Measurements from ENCODE around the gene HIBADH.
"Not testable (repeated sequence)": the region's sequence is repeated elsewhere in the genome, so short reads cannot be mapped to it uniquely, and the experiment has no call there.

HIBADH gene

GRCh38 chr7:27515933-27516332, 146.8 kb downstream of the HIBADH start:
- no peaks in the 10 kb centered on the region for H3K9me3 Mint-ChIP-seq
- H3K36me3 Mint-ChIP-seq (ENCODE audit: low read depth), result no peaks in the 10 kb centered on the region
- no peak overlapping the region for H3K4me3 Mint-ChIP-seq
- H3K27ac Mint-ChIP-seq, result no peak overlapping the region
- no peak for DNase-seq
- H3K4me1 Mint-ChIP-seq (ENCODE audit: low read depth), result peaks cover 2% of the 10 kb centered on the region
- no peaks in the 10 kb centered on the region for H3K27me3 Mint-ChIP-seq

- Mint-ChIP-seq H3K9me3 (no peaks in the 10 kb centered on the region), H3K27me3 (no peaks in the 10 kb centered on the region), H3K4me3 (no peak overlapping the region), H3K36me3 (ENCODE audit: low read depth) (no peaks in the 10 kb centered on the region), H3K27ac (no peak overlapping the region), H3K4me1 (ENCODE audit: low read depth) (peaks cover 2% of the 10 kb centered on the region)
- DNase-seq, result no peak
Measured at GRCh38 chr7:27514861-27515260, 147.8 kb downstream of the HIBADH start.

GRCh38 chr7:27513885-27514284, 148.8 kb downstream of the HIBADH start:
- H3K27me3 Mint-ChIP-seq, result no peaks in the 10 kb centered on the region
- H3K4me1 Mint-ChIP-seq (ENCODE audit: low read depth), result peaks cover 2% of the 10 kb centered on the region
- no peak overlapping the region for H3K4me3 Mint-ChIP-seq
- H3K9me3 Mint-ChIP-seq, result no peaks in the 10 kb centered on the region
- no peak overlapping the region for H3K27ac Mint-ChIP-seq
- no peaks in the 10 kb centered on the region for H3K36me3 Mint-ChIP-seq (ENCODE audit: low read depth)
- DNase-seq, result no peak

- not testable (repeated sequence) for H3K36me3 Mint-ChIP-seq (ENCODE audit: low read depth); H3K9me3 Mint-ChIP-seq; H3K27ac Mint-ChIP-seq; H3K4me3 Mint-ChIP-seq; H3K27me3 Mint-ChIP-seq; H3K4me1 Mint-ChIP-seq (ENCODE audit: low read depth); DNase-seq
Measured at GRCh38 chr7:27511370-27511769, 151.3 kb downstream of the HIBADH start.

- no peak overlapping the region for H3K4me3 Mint-ChIP-seq
- H3K27ac Mint-ChIP-seq, result no peak overlapping the region
- H3K36me3 Mint-ChIP-seq (ENCODE audit: low read depth), result no peaks in the 10 kb centered on the region
Measured at GRCh38 chr7:27510541-27510940, 152.1 kb downstream of the HIBADH start.

GRCh38 chr7:27501879-27502278, 160.8 kb downstream of the HIBADH start:
- H3K4me3 Mint-ChIP-seq; DNase-seq; H3K27ac Mint-ChIP-seq; H3K27me3 Mint-ChIP-seq; H3K36me3 Mint-ChIP-seq (ENCODE audit: low read depth); H3K4me1 Mint-ChIP-seq (ENCODE audit: low read depth); H3K9me3 Mint-ChIP-seq: not testable (repeated sequence)

More at GRCh38 chr7:27510541-27510940, 152.1 kb downstream of the HIBADH start:
- Mint-ChIP-seq H3K4me1 (ENCODE audit: low read depth) (no peaks in the 10 kb centered on the region), H3K27me3 (no peaks in the 10 kb centered on the region), H3K9me3 (peaks cover 3% of the 10 kb centered on the region)
- DNase-seq, result no peak

- no peaks in the 10 kb centered on the region for H3K9me3 Mint-ChIP-seq
- H3K4me1 Mint-ChIP-seq (ENCODE audit: low read depth), result no peaks in the 10 kb centered on the region
- no peaks in the 10 kb centered on the region for H3K36me3 Mint-ChIP-seq (ENCODE audit: low read depth)
- H3K4me3 Mint-ChIP-seq, result no peak overlapping the region
- H3K27me3 Mint-ChIP-seq, result no peaks in the 10 kb centered on the region
- no peak for DNase-seq
- H3K27ac Mint-ChIP-seq, result no peak overlapping the region
Measured at GRCh38 chr7:27501001-27501400, 161.7 kb downstream of the HIBADH start.

- H3K27ac Mint-ChIP-seq, result no peak overlapping the region
- peaks cover 6% of the 10 kb centered on the region for H3K27me3 Mint-ChIP-seq
- H3K36me3 Mint-ChIP-seq (ENCODE audit: low read depth), result no peaks in the 10 kb centered on the region
- H3K4me1 Mint-ChIP-seq (ENCODE audit: low read depth), result no peaks in the 10 kb centered on the region
- H3K4me3 Mint-ChIP-seq, result no peak overlapping the region
- DNase-seq, result no peak
- peaks cover 2% of the 10 kb centered on the region for H3K9me3 Mint-ChIP-seq
Measured at GRCh38 chr7:27492224-27492623, 170.5 kb downstream of the HIBADH start.

GRCh38 chr7:27491534-27491933, 171.1 kb downstream of the HIBADH start:
- no peaks in the 10 kb centered on the region for H3K4me1 Mint-ChIP-seq (ENCODE audit: low read depth)
- H3K27ac Mint-ChIP-seq, result no peak overlapping the region
- H3K27me3 Mint-ChIP-seq, result peaks cover 6% of the 10 kb centered on the region
- H3K4me3 Mint-ChIP-seq, result no peak overlapping the region
- H3K9me3 Mint-ChIP-seq, result peaks cover 2% of the 10 kb centered on the region
- H3K36me3 Mint-ChIP-seq (ENCODE audit: low read depth), result no peaks in the 10 kb centered on the region
- DNase-seq, result no peak

GRCh38 chr7:27487509-27487908, 175.2 kb downstream of the HIBADH start:
- H3K27me3 Mint-ChIP-seq, result peaks cover 6% of the 10 kb centered on the region
- H3K27ac Mint-ChIP-seq, result no peak overlapping the region

GRCh38 chr7:27484451-27484850, 178.2 kb downstream of the HIBADH start:
- H3K4me1 Mint-ChIP-seq (ENCODE audit: low read depth), result no peaks in the 10 kb centered on the region
- DNase-seq, result no peak
- H3K27me3 Mint-ChIP-seq, result peaks cover 6% of the 10 kb centered on the region
- no peaks in the 10 kb centered on the region for H3K36me3 Mint-ChIP-seq (ENCODE audit: low read depth)
- H3K9me3 Mint-ChIP-seq, result no peaks in the 10 kb centered on the region
- H3K4me3 Mint-ChIP-seq, result no peak overlapping the region
- H3K27ac Mint-ChIP-seq, result no peak overlapping the region

More at GRCh38 chr7:27487509-27487908, 175.2 kb downstream of the HIBADH start:
- H3K9me3 Mint-ChIP-seq, result peaks cover 2% of the 10 kb centered on the region
- DNase-seq, result no peak
- no peak overlapping the region for H3K4me3 Mint-ChIP-seq
- H3K36me3 Mint-ChIP-seq (ENCODE audit: low read depth), result no peaks in the 10 kb centered on the region
- no peaks in the 10 kb centered on the region for H3K4me1 Mint-ChIP-seq (ENCODE audit: low read depth)

GRCh38 chr7:27482219-27482618, 180.5 kb downstream of the HIBADH start:
- no peaks in the 10 kb centered on the region for H3K27me3 Mint-ChIP-seq
- no peak for DNase-seq
- no peaks in the 10 kb centered on the region for H3K9me3 Mint-ChIP-seq
- H3K27ac Mint-ChIP-seq, result no peak overlapping the region
- H3K4me1 Mint-ChIP-seq (ENCODE audit: low read depth), result no peaks in the 10 kb centered on the region
- no peak overlapping the region for H3K4me3 Mint-ChIP-seq
- no peaks in the 10 kb centered on the region for H3K36me3 Mint-ChIP-seq (ENCODE audit: low read depth)

- Mint-ChIP-seq H3K36me3 (ENCODE audit: low read depth) (no peaks in the 10 kb centered on the region), H3K27ac (no peak overlapping the region), H3K4me3 (no peak overlapping the region), H3K27me3 (no peaks in the 10 kb centered on the region), H3K4me1 (ENCODE audit: low read depth) (no peaks in the 10 kb centered on the region), H3K9me3 (no peaks in the 10 kb centered on the region)
- DNase-seq, result no peak
Measured at GRCh38 chr7:27478556-27478955, 184.1 kb downstream of the HIBADH start.

- H3K4me3 Mint-ChIP-seq, result no peak overlapping the region
Measured at GRCh38 chr7:27478084-27478483, 184.6 kb downstream of the HIBADH start.

GRCh38 chr7:27476493-27476892, 186.2 kb downstream of the HIBADH start:
- Mint-ChIP-seq H3K36me3 (ENCODE audit: low read depth) (no peaks in the 10 kb centered on the region), H3K4me3 (no peak overlapping the region), H3K27ac (no peak overlapping the region), H3K4me1 (ENCODE audit: low read depth) (no peaks in the 10 kb centered on the region), H3K27me3 (no peaks in the 10 kb centered on the region), H3K9me3 (no peaks in the 10 kb centered on the region)
- no peak for DNase-seq

More at GRCh38 chr7:27478084-27478483, 184.6 kb downstream of the HIBADH start:
- H3K9me3 Mint-ChIP-seq, result no peaks in the 10 kb centered on the region
- H3K4me1 Mint-ChIP-seq (ENCODE audit: low read depth), result no peaks in the 10 kb centered on the region
- no peak for DNase-seq
- H3K27me3 Mint-ChIP-seq, result no peaks in the 10 kb centered on the region
- no peak overlapping the region for H3K27ac Mint-ChIP-seq
- H3K36me3 Mint-ChIP-seq (ENCODE audit: low read depth), result no peaks in the 10 kb centered on the region
